GM23338 (cell line): Measurements from ENCODE around the gene TPO. TPM values are rescaled to one million over a fixed set of nuclear protein-coding genes. Genes with fewer than 3 reads are reported as not detected.

Experiments used
- ATAC-seq: fragments of 200-7000 bp; cut with Tn5 transposase; 3 replicates; pipeline ENCODE4 v1.9.1; 2020
- DNase-seq: peaks from one replicate; pipeline ENCODE4 v3.0.0-alpha.2; 2015; ENCODE audit warnings: low spot score
- H2AFZ ChIP-seq: fragments of 200-600 bp; sonication (generic); 2 replicates; pipeline ENCODE4 v1.8.0; 2016; ENCODE audit warnings: antibody characterized with exemption, mild to moderate bottlenecking, moderate library complexity
- H3F3A ChIP-seq: fragments of 200-600 bp; sonication (generic); replicated peaks from 2 replicates; pipeline ENCODE4 v1.8.0; 2017; ENCODE audit warnings: antibody characterized with exemption, mixed run types, low read depth
- H3K27ac ChIP-seq: fragments of 200-600 bp; sonication (generic); 2 replicates; pipeline ENCODE4 v1.6.1; 2016; ENCODE audit warnings: low read depth
- H3K27me3 ChIP-seq: fragments of 200-600 bp; sonication (generic); 2 replicates; pipeline ENCODE4 v1.8.0; 2016; ENCODE audit warnings: mild to moderate bottlenecking, mixed run types, moderate library complexity; ENCODE audit not compliant: insufficient read depth
- H3K36me3 ChIP-seq: fragments of 200-600 bp; sonication (generic); 2 replicates; pipeline ENCODE4 v1.8.0; 2016; ENCODE audit warnings: mild to moderate bottlenecking; ENCODE audit not compliant: insufficient read depth
- H3K4me1 ChIP-seq: fragments of 200-600 bp; sonication (generic); 2 replicates; pipeline ENCODE4 v1.8.0; 2016; ENCODE audit warnings: mild to moderate bottlenecking, moderate library complexity; ENCODE audit not compliant: insufficient read depth
- H3K4me2 ChIP-seq: fragments of 200-600 bp; sonication (generic); 2 replicates; pipeline ENCODE4 v1.7.1; 2017; ENCODE audit warnings: mixed run types
- H3K4me3 ChIP-seq: fragments of 200-600 bp; sonication (generic); 2 replicates; pipeline ENCODE4 v1.6.1; 2016; ENCODE audit warnings: mixed run types
- H3K79me2 ChIP-seq: fragments of 200-600 bp; sonication (generic); replicated peaks from 2 replicates; pipeline ENCODE4 v1.8.0; 2017; ENCODE audit warnings: mild to moderate bottlenecking; ENCODE audit not compliant: insufficient read depth
- H3K9me2 ChIP-seq: fragments of 200-600 bp; sonication (generic); 2 replicates; pipeline ENCODE4 v1.8.0; 2017; ENCODE audit not compliant: insufficient read depth
- H4K20me1 ChIP-seq: fragments of 200-600 bp; sonication (generic); replicated peaks from 2 replicates; pipeline ENCODE4 v1.8.0; 2017; ENCODE audit warnings: mild to moderate bottlenecking; ENCODE audit not compliant: insufficient read depth
- H3K27ac Mint-ChIP-seq: 2 replicates; pipeline ENCODE4 v1.8.0; 2020; ENCODE audit warnings: inconsistent platforms, mild to moderate bottlenecking, moderate library complexity, mixed read lengths
- H3K27me3 Mint-ChIP-seq: 3 replicates; pipeline ENCODE4 v1.8.0; 2022; ENCODE audit warnings: low read depth, mild to moderate bottlenecking, moderate library complexity, mixed read lengths, inconsistent platforms; ENCODE audit not compliant: insufficient read depth, poor library complexity
- H3K36me3 Mint-ChIP-seq: 3 replicates; pipeline ENCODE4 v1.8.0; 2021; ENCODE audit warnings: low read depth, mild to moderate bottlenecking, inconsistent platforms, moderate library complexity, mixed read lengths
- H3K4me1 Mint-ChIP-seq: 3 replicates; pipeline ENCODE4 v1.8.0; 2020; ENCODE audit warnings: mild to moderate bottlenecking, inconsistent platforms, mixed read lengths
- H3K4me3 Mint-ChIP-seq: 3 replicates; pipeline ENCODE4 v1.8.0; 2021; ENCODE audit warnings: moderate library complexity, mild to moderate bottlenecking, inconsistent platforms, mixed read lengths
- H3K9me3 Mint-ChIP-seq: 3 replicates; pipeline ENCODE4 v1.8.0; 2020; ENCODE audit warnings: moderate library complexity, mild to moderate bottlenecking, inconsistent platforms, mixed read lengths
- CREB1 ChIP-seq: fragments of 250-450 bp; sonication (Bioruptor Pico); IDR thresholded peaks from 2 replicates; pipeline ENCODE4 v1.5.0; 2020; ENCODE audit warnings: low read depth, mild to moderate bottlenecking, moderate library complexity
- EZH2 ChIP-seq: fragments of 200-600 bp; sonication (generic); IDR thresholded peaks from one replicate; pipeline ENCODE4 v1.8.0; 2017; ENCODE audit warnings: antibody characterized with exemption, mild to moderate bottlenecking, low read depth; ENCODE audit not compliant: unreplicated experiment
- EZH2phosphoT487 ChIP-seq: fragments of 200-600 bp; sonication (generic); IDR thresholded peaks from one replicate; pipeline ENCODE4 v1.8.1; 2018; ENCODE audit warnings: antibody characterized with exemption; ENCODE audit not compliant: unreplicated experiment
- JUNB ChIP-seq: IDR thresholded peaks from one replicate; pipeline ENCODE4 v1.6.1; 2016; ENCODE audit warnings: antibody characterized with exemption; ENCODE audit not compliant: unreplicated experiment
- NANOG ChIP-seq: IDR thresholded peaks from 2 replicates; pipeline ENCODE4 v1.6.1; 2016; ENCODE audit warnings: antibody characterized with exemption, borderline replicate concordance
- POLR2AphosphoS5 ChIP-seq: IDR thresholded peaks from 2 replicates; pipeline ENCODE4 v1.6.1; 2016; ENCODE audit warnings: antibody characterized with exemption, low read depth
- STAT1 ChIP-seq: IDR thresholded peaks from one replicate; pipeline ENCODE4 v1.6.1; 2016; ENCODE audit warnings: antibody characterized with exemption; ENCODE audit not compliant: unreplicated experiment
- ZNF331 ChIP-seq: fragments of 250-450 bp; sonication (Bioruptor Pico); IDR thresholded peaks from 2 replicates; pipeline ENCODE4 v1.5.0; 2020; ENCODE audit warnings: low read depth, mild to moderate bottlenecking, moderate library complexity
- polyA plus RNA-seq: library from polyadenylated mRNA; unstranded; fragments of >200 nt; fragmentation: Nextera tagmentation; extraction: Ambion mirVana; gene quantifications from 2 replicates; pipeline ENCODE4 v1.2.1, GENCODE V29; 2016
- total RNA-seq: library from RNA; depleted of rRNA; stranded (reverse); fragments of >200 nt; shearing (Covaris generic); gene quantifications from 2 replicates; pipeline ENCODE4 v1.2.3, GENCODE V29; 2014
- TF ChIP-seq, protein P1 (sequence below): IDR thresholded peaks from one replicate; pipeline ENCODE4 v1.6.1; 2018; ENCODE audit warnings: antibody characterized with exemption; ENCODE audit not compliant: unreplicated experiment
- TF ChIP-seq, protein P2 (sequence below): fragments of 250-450 bp; sonication (Bioruptor Pico); IDR thresholded peaks from 2 replicates; pipeline ENCODE4 v1.5.0; 2020; ENCODE audit warnings: mild to moderate bottlenecking, moderate library complexity
- TF ChIP-seq, protein P3 (sequence below): IDR thresholded peaks from 2 replicates; pipeline ENCODE4 v1.6.1; 2016; ENCODE audit warnings: antibody characterized with exemption

Gene TPO
- total and polyA plus RNA-seq, 2 experiments from 2014 or later = 0.74 TPM; not detected in 1

DNA sequence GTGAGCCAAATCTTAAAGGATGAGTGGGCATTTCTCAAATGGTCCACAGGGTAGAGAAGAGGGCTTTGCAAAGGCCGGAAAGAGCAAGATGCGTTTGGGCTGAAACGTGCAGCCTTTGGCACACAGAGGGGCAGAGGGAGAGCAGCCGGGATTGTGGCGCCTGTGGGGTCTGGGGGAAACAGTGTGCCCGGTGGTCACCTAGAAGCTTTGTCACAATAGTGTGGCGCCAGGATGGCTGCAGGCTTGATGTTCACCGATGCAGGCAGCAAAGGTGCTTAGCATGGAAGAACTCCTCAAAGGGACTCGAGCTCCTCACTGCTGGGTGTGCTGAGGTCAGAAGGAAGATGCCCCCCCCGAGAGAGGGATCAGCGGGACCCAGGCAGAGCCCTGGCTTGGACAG lies 23.8 kb downstream of the TPO start:
- Histone ChIP-seq H3K4me2 (no peak overlapping the region), H3K9me2 (no peaks in the 10 kb centered on the region), H3K4me1 (no peaks in the 10 kb centered on the region), H3K36me3 (no peaks in the 10 kb centered on the region), H3K79me2 (no peaks in the 10 kb centered on the region), H3F3A (no peaks in the 10 kb centered on the region), H3K27me3 (no peaks in the 10 kb centered on the region), H2AFZ (no peak overlapping the region), H4K20me1 (no peaks in the 10 kb centered on the region), H3K27ac (no peak overlapping the region), H3K4me3 (no peak overlapping the region)
- DNase-seq (no peak), ATAC-seq (no peak)
- no peaks in the 10 kb centered on the region; the same call in 2 of the 3 replicates for H3K36me3 Mint-ChIP-seq
- no peak overlapping the region for H3K27ac Mint-ChIP-seq
- peaks cover 10% of the 10 kb centered on the region for H3K27me3 Mint-ChIP-seq
- H3K9me3 Mint-ChIP-seq = peaks cover 12% of the 10 kb centered on the region
- no peaks in the 10 kb centered on the region for H3K4me1 Mint-ChIP-seq
- no peak overlapping the region for H3K4me3 Mint-ChIP-seq
- TF ChIP-seq EZH2phosphoT487 (no peak), STAT1 (no peak), ZNF331 (CRISPR knock-in tag) (no peak), NANOG (no peak)
- TF ChIP-seq, protein P1, sequence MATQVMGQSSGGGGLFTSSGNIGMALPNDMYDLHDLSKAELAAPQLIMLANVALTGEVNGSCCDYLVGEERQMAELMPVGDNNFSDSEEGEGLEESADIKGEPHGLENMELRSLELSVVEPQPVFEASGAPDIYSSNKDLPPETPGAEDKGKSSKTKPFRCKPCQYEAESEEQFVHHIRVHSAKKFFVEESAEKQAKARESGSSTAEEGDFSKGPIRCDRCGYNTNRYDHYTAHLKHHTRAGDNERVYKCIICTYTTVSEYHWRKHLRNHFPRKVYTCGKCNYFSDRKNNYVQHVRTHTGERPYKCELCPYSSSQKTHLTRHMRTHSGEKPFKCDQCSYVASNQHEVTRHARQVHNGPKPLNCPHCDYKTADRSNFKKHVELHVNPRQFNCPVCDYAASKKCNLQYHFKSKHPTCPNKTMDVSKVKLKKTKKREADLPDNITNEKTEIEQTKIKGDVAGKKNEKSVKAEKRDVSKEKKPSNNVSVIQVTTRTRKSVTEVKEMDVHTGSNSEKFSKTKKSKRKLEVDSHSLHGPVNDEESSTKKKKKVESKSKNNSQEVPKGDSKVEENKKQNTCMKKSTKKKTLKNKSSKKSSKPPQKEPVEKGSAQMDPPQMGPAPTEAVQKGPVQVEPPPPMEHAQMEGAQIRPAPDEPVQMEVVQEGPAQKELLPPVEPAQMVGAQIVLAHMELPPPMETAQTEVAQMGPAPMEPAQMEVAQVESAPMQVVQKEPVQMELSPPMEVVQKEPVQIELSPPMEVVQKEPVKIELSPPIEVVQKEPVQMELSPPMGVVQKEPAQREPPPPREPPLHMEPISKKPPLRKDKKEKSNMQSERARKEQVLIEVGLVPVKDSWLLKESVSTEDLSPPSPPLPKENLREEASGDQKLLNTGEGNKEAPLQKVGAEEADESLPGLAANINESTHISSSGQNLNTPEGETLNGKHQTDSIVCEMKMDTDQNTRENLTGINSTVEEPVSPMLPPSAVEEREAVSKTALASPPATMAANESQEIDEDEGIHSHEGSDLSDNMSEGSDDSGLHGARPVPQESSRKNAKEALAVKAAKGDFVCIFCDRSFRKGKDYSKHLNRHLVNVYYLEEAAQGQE = no peak

DNA sequence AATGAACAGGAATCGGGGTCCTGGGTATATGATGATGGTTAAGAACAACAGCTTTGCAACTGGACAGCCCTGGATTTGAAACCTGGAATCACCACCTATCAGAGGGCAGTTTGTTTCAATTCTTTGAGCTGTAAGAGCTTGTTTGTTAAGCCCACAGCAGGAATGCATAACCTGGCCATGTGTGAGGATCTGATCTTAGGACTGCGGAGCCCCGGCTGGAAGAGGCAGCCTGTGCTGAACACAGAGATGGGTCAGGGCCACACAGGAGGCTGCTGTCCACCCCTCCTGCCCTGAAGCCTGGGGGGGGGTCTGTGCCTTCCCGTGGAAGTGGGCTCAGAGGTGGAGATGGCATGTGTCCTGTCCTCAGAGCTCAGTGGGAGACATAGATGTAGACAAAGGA lies 24.3 kb downstream of the TPO start:
- no peak for ATAC-seq
- TF ChIP-seq EZH2 (no peak), EZH2phosphoT487 (no peak), JUNB (no peak), POLR2AphosphoS5 (no peak), CREB1 (CRISPR knock-in tag) (no peak), ZNF331 (CRISPR knock-in tag) (no peak), NANOG (no peak)
- TF ChIP-seq, protein P2, sequence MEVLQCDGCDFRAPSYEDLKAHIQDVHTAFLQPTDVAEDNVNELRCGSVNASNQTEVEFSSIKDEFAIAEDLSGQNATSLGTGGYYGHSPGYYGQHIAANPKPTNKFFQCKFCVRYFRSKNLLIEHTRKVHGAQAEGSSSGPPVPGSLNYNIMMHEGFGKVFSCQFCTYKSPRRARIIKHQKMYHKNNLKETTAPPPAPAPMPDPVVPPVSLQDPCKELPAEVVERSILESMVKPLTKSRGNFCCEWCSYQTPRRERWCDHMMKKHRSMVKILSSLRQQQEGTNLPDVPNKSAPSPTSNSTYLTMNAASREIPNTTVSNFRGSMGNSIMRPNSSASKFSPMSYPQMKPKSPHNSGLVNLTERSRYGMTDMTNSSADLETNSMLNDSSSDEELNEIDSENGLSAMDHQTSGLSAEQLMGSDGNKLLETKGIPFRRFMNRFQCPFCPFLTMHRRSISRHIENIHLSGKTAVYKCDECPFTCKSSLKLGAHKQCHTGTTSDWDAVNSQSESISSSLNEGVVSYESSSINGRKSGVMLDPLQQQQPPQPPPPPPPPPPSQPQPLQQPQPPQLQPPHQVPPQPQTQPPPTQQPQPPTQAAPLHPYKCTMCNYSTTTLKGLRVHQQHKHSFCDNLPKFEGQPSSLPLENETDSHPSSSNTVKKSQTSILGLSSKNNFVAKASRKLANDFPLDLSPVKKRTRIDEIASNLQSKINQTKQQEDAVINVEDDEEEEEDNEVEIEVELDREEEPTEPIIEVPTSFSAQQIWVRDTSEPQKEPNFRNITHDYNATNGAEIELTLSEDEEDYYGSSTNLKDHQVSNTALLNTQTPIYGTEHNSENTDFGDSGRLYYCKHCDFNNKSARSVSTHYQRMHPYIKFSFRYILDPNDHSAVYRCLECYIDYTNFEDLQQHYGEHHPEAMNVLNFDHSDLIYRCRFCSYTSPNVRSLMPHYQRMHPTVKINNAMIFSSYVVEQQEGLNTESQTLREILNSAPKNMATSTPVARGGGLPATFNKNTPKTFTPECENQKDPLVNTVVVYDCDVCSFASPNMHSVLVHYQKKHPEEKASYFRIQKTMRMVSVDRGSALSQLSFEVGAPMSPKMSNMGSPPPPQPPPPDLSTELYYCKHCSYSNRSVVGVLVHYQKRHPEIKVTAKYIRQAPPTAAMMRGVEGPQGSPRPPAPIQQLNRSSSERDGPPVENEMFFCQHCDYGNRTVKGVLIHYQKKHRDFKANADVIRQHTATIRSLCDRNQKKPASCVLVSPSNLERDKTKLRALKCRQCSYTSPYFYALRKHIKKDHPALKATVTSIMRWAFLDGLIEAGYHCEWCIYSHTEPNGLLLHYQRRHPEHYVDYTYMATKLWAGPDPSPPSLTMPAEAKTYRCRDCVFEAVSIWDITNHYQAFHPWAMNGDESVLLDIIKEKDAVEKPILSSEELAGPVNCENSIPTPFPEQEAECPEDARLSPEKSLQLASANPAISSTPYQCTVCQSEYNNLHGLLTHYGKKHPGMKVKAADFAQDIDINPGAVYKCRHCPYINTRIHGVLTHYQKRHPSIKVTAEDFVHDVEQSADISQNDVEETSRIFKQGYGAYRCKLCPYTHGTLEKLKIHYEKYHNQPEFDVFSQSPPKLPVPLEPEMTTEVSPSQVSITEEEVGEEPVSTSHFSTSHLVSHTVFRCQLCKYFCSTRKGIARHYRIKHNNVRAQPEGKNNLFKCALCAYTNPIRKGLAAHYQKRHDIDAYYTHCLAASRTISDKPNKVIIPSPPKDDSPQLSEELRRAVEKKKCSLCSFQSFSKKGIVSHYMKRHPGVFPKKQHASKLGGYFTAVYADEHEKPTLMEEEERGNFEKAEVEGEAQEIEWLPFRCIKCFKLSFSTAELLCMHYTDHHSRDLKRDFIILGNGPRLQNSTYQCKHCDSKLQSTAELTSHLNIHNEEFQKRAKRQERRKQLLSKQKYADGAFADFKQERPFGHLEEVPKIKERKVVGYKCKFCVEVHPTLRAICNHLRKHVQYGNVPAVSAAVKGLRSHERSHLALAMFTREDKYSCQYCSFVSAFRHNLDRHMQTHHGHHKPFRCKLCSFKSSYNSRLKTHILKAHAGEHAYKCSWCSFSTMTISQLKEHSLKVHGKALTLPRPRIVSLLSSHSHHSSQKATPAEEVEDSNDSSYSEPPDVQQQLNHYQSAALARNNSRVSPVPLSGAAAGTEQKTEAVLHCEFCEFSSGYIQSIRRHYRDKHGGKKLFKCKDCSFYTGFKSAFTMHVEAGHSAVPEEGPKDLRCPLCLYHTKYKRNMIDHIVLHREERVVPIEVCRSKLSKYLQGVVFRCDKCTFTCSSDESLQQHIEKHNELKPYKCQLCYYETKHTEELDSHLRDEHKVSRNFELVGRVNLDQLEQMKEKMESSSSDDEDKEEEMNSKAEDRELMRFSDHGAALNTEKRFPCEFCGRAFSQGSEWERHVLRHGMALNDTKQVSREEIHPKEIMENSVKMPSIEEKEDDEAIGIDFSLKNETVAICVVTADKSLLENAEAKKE (CRISPR knock-in tag) = no peak
- TF ChIP-seq, protein P3, sequence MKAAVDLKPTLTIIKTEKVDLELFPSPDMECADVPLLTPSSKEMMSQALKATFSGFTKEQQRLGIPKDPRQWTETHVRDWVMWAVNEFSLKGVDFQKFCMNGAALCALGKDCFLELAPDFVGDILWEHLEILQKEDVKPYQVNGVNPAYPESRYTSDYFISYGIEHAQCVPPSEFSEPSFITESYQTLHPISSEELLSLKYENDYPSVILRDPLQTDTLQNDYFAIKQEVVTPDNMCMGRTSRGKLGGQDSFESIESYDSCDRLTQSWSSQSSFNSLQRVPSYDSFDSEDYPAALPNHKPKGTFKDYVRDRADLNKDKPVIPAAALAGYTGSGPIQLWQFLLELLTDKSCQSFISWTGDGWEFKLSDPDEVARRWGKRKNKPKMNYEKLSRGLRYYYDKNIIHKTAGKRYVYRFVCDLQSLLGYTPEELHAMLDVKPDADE = no peak

More for the DNA sequence above, 24.3 kb downstream of the TPO start:
- H3K27me3 ChIP-seq = no peaks in the 10 kb centered on the region
- no peak overlapping the region for H3K27ac ChIP-seq
- H3K27ac Mint-ChIP-seq = no peak overlapping the region
- peaks cover 13% of the 10 kb centered on the region for H3K9me3 Mint-ChIP-seq
- DNase-seq = no peak
- H4K20me1 ChIP-seq = no peaks in the 10 kb centered on the region
- no peaks in the 10 kb centered on the region for H3F3A ChIP-seq
- H3K4me1 ChIP-seq = no peaks in the 10 kb centered on the region
- H3K4me1 Mint-ChIP-seq = no peaks in the 10 kb centered on the region
- no peaks in the 10 kb centered on the region for H3K36me3 ChIP-seq
- no peaks in the 10 kb centered on the region; the same call in 2 of the 3 replicates for H3K36me3 Mint-ChIP-seq
- no peak overlapping the region for H3K4me3 Mint-ChIP-seq
- H3K4me3 ChIP-seq = no peak overlapping the region
- H3K9me2 ChIP-seq = no peaks in the 10 kb centered on the region
- no peaks in the 10 kb centered on the region for H3K79me2 ChIP-seq
- H2AFZ ChIP-seq = no peak overlapping the region
- H3K4me2 ChIP-seq = no peak overlapping the region
- peaks cover 8% of the 10 kb centered on the region for H3K27me3 Mint-ChIP-seq
